Measurements from ENCODE around the gene ELAVL4.

The ELAVL4 gene

DNA sequence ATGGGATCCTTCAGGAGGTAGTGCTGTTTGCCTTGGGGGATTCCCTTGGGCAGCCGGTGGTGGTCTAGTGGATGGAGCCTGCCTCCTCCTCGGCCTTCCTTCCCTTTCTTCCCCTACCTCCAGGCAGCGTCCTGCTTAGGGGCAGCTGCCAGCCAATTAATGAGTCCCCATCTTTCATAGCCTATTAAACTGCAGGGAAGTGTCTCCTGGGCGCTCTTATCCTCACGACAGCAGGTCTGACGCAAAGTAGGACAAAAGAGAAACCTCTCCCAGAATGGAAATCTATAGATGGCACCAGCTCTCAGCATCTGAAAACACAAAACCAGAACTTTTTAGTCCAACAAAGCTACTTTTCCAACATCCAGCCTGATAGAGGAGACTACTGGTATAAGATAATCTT lies 69.3 kb downstream of the ELAVL4 start:
- DNase-seq (ENCODE audit: low read depth, low spot score), result no peak

- DNase-seq (ENCODE audit: low read depth, low spot score), result no peak
Measured at GRCh38 chr1:50179639-50180038, 70.9 kb downstream of the ELAVL4 start.

- no peak for DNase-seq (ENCODE audit: low read depth, low spot score)
Measured at GRCh38 chr1:50180367-50180766, 71.6 kb downstream of the ELAVL4 start.

DNA sequence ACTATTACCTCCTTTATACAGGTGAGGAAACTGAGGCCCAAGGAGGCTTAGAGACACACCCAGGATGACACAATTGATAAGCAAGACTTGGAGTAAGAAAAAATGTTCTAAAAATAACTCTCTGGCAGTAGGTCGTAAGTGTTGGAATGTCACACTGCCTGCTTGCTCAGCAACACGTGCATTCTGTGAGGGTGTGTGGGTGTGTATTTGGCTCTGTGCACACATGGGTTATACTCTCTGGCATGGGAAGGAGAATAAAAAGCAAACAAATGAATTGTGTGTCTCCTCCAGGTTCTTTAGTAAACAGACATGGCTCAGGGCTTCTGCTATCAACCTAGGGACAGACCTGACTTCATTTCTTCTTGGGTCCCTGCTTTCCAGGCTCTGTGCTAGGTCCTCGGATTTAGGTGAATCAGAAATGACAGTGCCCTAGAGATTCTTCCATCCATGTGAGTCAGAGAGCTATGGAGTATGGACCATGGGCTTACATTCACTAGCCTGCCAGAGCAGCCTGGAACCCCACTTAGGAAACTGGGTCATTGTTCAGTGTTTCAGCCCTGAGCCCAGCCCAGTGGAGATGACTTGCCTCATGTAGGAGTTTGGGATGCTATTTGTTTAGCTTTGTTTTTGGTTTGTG lies 72.4 kb downstream of the ELAVL4 start:
- DNase-seq (ENCODE audit: low read depth, low spot score), result no peak

GRCh38 chr1:50183378-50184133 lies 74.8 kb downstream of the ELAVL4 start:
- no peak for DNase-seq (ENCODE audit: low read depth, low spot score)

DNA sequence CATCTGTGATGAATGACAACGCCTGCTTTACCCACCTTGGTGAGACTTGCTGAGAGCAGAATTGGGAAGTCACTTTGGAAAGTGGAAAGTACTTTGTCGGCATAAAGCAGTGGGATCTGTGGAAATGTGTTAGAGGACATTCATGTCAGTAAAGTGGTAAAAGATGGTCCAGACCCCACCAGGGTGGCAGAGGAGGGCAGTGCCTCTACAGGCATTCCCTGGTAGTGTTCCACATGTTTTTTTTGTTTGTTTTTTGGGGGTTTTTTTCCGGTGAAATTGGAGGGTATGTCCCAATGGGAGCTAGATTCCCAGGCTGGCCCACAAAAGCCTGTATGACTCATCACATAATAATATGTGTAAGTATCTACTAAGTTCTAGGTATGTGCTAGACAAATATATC lies 80.6 kb downstream of the ELAVL4 start:
- no peak for DNase-seq (ENCODE audit: low read depth, low spot score)

GRCh38 chr1:50193002-50193401 lies 84.3 kb downstream of the ELAVL4 start:
- DNase-seq (ENCODE audit: low read depth, low spot score), result no peak

DNA sequence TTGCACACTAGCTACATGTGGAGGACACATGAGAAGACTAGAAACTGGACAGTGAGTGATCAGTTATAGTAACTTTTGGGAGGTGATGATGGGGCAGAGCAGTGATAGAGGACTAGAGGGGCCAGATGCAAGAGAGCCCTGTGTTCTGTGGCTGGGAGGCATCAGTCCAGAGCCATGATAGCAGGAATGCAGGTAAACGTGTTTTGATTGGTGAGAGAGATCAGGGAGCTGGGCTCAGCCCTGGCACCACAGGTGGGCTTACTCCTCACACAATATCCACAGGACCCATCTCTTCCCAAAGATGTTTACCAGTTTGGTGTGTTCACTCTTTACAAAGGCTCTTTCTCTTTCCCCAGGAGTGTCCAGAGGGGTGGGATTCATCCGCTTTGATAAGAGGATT lies 86.5 kb downstream of the ELAVL4 start:
- DNase-seq (ENCODE audit: low read depth, low spot score), result no peak

DNA sequence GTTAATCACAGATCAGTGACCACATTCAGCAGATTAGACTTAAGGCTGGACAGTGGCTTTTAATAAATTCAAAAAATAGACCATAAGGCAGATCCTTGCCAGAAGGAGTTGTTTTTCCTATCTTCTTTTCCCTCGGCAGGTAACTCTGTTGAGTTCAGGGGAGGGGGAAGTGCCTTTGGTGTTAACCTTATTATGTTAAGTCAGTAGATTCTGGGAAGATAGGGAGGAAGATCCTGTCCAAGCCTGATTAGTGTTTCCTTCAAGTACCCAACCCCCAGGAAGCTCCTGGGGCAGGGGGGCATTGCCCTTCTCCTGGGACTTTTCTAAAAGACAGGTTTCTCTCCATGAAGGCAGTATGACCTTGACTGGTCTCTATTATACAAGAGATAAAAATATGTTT lies 87.4 kb downstream of the ELAVL4 start:
- DNase-seq (ENCODE audit: low read depth, low spot score), result no peak

DNA sequence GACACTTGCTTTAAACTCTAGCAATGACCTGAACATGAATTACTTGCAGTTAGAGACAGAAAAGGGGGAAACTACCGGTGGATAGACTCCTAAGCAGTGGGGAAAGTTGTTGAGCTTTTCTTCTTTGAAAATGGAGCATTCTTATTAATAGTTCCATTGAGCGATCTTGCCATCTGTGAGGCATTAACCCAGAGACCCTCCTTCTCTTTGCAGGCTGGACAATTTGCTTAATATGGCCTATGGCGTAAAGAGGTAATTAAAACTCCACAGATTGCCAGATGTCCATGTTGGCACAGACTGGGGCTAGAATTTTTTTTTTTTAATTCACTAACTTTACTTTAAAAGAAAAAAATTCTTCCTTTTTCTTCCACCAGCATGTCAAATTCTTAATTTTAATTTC lies 88.5 kb downstream of the ELAVL4 start:
- DNase-seq (ENCODE audit: low read depth, low spot score), result no peak

GRCh38 chr1:50208315-50208714 lies 99.6 kb downstream of the ELAVL4 start:
- DNase-seq (ENCODE audit: low read depth, low spot score), result no peak

DNA sequence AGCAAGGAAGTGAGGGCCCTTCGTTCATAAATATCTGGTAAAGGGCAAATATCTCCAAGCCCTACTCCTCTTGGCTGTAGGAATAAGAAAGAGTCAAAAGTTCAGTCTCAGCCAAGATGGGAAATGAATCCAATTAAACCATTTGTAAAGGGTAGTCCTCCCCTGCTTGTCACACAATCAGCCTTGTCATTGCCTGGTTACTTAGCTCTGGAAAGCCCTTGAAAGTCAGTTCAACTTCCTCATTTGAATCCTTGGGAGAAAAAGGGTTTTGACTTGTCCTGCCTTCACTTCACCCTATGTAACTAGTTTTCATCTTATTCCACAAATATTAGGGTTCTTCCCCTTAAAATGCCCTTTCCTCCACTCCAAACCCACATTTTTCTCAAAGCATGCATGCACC lies 100.0 kb downstream of the ELAVL4 start:
- DNase-seq (ENCODE audit: low read depth, low spot score), result no peak

GRCh38 chr1:50209749-50210148 lies 101.0 kb downstream of the ELAVL4 start:
- no peak for DNase-seq (ENCODE audit: low read depth, low spot score)

- no peak for DNase-seq (ENCODE audit: low read depth, low spot score)
Measured at GRCh38 chr1:50213505-50213904, 104.8 kb downstream of the ELAVL4 start.

DNA sequence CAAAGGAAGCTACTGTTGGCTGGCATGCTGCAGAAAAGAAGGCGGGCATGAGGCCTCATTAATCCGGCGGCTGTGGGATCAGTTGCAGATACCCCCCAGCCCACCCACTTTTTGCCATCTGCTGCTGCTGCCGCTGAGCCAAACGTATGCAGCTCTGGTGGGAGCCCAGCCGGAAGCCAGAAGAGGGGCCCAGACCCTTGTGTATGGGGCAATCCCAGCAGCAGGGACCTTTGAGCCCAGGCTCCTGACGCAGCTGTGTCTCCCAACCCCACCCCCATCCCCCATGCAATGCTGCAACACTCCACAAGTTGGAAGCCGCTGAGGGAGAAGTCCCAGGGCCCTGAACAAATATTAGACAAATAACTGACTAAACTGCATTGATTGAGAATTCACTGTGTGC lies 106.0 kb downstream of the ELAVL4 start:
- DNase-seq (ENCODE audit: low read depth, low spot score), result no peak

GRCh38 chr1:50218344-50219120 lies 109.8 kb downstream of the ELAVL4 start:
- no peak for DNase-seq (ENCODE audit: low read depth, low spot score)

DNA sequence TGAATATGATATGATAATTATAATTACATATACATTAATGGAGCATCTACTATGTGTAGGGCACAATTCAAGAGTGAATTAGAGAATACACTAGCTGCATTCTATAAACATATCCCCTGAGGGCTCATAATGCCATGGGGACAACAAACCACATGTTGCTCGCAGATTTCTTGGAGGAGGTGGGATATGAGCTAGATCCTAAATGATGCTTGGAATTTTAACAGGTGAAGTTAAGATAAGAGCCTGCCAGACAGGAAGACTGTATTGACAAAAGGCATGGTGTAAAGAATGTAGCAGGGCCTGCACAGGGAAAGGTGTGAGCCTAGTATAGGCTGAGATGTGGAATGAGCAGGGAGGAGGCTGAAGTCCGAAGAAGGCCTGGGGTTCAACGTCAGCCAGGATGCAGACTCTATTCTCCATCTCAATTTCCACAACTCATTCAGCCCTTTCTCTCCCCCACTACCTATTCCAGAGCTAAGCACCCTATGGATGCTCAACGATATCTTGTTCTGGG lies 120.2 kb downstream of the ELAVL4 start:
- no peak for DNase-seq (ENCODE audit: low read depth, low spot score)

- no peak for DNase-seq (ENCODE audit: low read depth, low spot score)
Measured at GRCh38 chr1:50231209-50231608, 122.5 kb downstream of the ELAVL4 start.

DNA sequence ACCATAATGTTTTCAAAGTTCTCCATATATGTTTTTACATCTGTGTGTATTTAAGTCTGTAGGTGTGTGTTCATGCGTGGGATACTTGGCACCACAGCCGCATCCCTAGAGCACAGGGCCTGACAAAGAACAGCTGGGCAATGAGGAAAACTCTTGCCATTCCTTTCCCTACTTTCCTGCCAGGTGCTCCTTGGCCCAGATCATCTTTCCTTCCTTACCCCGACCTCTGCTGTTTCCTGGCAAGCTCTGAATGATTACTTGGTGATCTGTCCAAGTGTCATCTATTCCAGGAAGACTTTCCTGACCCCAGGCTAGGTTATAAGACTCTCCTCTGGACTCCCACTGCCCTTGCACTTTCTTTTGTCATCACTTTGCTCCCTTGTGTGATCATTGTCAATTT lies 123.6 kb downstream of the ELAVL4 start:
- DNase-seq (ENCODE audit: low read depth, low spot score), result no peak

- DNase-seq (ENCODE audit: low read depth, low spot score), result no peak
Measured at GRCh38 chr1:50236656-50237055, 127.9 kb downstream of the ELAVL4 start.

DNA sequence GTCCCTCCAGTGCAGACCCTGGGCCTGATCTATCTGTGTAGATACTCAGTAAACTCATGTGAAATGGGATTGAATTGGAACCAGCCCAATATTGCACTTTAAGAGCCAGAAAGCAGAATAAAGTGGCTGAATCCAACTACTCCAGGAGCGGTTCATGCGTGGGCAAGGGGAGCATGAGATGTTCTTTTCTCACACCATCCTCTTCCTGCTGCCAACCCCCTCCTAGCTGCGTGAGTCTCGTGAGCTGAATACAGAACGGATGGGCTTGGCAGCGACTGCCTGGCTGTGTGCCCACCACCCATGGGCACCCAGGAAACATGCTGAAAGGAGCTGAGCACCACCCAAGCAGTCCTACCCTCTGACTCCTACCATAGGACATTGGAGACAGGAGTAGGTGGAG lies 128.3 kb downstream of the ELAVL4 start:
- no peak for DNase-seq (ENCODE audit: low read depth, low spot score)

DNA sequence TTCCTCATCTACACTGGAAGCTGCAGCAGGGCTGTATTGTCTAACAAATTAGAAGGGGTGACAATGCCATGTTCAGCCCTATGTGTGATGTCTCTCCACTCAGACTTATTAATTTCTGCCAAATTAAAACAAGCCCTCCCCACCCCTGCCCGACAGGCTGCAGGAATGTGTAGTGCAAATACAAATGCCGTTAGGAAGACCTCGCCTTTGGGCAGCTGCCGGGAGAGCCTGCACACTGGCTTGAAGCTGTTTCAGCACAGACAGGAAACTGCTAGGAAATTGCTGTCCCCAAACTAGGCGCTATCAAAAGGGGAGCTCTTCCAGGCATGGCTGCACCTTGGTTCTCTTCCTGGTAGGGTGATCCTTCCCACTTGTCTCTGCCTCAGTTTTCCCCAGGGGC lies 135.2 kb downstream of the ELAVL4 start:
- no peak for DNase-seq (ENCODE audit: low read depth, low spot score)

DNA sequence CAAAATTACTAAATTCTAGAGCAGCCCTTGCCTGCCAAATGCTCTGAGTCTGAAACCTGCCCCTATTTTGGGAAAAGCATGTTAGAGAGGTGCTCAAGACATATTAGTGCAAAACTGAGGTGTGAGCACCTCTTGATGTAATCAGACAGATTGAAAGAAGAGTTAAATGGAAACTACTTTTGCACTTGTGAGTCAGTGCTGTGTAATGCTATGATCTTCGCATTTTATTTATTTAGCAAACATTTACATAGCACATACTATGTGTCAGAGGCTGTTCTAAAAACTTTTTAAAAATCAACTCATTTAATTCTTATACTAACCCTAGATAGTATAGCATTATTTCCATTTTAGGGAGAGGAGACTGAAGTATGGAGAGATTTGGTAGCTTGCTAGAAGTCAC lies 138.1 kb downstream of the ELAVL4 start:
- DNase-seq (ENCODE audit: low read depth, low spot score), result no peak
